ENCODE measurements around the gene SNX9.
"Not testable (repeated sequence)": the region's sequence is repeated elsewhere in the genome, so short reads cannot be mapped to it uniquely, and the experiment has no call there.

SNX9 gene

DNA sequence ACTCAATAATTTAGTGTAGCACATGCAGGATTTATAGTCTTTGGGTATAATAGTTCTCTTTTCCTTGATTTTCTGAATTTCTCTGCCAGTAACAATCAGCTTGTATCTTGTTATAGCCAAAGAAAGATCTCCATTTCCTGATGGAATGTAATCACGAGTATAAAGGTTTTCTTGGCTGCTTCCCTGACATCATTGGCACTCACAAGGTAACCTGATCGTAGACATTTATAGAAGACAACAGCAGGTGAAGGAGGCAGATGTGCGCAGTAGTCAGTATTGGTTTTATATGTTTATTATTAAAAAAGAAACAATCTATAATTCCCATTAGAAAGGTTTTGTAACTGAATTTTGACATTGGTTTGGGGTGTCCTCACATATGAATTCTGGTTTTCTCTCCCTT is 114.3 kb downstream of the SNX9 start:
- no peak for DNase-seq

- no peak for DNase-seq
Measured at GRCh38 chr6:157937916-157938315, 114.9 kb downstream of the SNX9 start.

DNA sequence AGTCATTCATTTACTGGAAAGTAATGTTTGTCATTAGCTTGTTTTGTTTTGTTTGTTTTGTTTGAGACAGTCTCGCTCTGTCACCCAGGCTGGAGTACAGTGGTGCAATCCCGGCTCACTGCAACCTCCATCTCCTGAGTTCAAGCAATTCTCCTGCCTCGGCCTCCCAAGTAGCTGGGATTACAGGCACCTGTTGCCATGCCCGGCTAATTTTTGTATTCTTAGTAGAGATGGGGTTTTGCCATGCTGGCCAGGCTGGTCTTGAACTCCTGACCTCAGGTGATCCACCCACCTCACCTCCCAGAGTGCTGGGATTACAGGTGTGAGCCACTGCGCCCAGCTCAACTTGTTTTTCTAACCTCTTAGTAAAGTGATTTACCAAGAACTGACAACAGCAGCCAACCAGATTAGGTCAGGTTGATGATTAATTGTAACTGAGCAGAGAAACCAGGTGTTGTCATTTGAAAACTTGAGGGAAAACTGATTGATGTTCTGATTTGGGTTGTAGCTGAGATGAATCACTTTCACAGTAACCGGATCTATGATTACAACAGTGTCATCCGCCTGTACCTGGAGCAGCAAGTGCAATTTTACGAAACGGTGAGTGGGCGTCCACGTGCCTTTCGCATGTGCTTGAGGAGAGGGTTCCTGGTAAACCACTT is 117.5 kb downstream of the SNX9 start:
- not testable (repeated sequence) for DNase-seq

DNA sequence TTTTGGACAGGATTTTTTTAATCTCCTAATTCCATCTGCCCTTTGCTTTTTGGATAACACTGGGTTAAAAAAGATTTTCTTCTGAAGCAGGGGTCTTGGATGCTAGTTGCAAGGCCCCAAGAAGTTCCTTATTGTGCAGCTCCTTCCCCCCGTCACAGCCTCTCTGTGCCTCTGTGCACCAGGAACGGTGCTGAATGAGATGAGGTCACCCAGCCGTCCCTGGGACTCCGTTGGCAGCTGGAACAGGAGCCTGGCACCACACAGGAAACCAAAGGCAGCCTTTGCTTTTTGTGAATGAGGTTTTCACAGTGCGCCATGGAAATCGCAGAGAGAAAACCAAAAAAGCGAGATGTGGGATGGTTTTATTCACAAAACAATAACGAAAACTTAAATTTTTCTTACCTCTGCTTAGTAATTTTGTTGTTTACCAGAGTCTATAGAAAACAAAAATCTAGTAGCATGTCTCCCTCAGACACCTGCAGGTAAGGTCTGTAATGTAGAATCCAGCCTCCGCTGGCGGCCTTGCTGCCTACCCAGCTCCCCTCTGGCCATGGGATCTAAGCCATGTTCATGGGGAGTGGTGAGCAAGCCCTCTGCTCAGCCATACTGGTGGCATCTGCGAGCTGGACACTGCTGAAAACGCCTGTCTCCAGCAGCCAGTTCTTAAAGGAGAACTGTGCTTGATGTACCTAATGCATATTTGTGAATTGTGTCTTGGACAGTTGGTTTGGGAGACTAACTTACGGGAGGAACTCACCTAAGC is 118.2 kb downstream of the SNX9 start:
- DNase-seq: no peak

GRCh38 chr6:157942351-157942750 is 119.3 kb downstream of the SNX9 start:
- no peak for DNase-seq

- no peak for DNase-seq
Measured at GRCh38 chr6:157943249-157943963, 120.4 kb downstream of the SNX9 start.

- no peak for DNase-seq
Measured at GRCh38 chr6:157943964-157944283, 120.9 kb downstream of the SNX9 start.

- DNase-seq: no peak
Measured at GRCh38 chr6:157944983-157945931, 122.2 kb downstream of the SNX9 start.

DNA sequence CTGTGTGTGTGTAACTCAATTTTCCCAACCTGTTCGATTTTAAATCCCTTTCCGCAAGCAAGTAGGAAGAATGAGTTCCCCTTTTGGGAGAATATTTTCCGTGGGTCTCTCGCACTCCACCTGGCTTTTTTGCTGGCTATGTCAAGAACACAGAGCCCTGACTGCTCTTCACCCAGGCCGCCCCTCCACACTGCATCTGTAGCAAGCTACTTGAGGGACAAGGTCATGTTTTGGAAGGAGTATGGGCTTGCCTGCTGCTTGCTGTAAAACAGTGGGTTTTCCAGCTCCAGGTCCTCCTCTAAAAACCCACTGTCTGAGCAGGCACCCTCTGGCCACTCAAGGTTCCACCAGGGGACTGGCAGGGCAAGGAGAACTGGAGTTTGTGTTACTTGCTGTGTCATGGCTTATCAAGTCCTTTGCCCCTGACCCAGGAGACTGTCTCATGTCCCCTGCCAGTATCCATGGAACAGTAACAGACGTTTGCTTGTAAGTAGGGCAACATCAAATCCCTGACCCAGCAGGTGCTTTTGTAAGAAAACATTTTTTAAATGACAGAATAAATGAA is 123.1 kb downstream of the SNX9 start:
- no peak for DNase-seq

DNA sequence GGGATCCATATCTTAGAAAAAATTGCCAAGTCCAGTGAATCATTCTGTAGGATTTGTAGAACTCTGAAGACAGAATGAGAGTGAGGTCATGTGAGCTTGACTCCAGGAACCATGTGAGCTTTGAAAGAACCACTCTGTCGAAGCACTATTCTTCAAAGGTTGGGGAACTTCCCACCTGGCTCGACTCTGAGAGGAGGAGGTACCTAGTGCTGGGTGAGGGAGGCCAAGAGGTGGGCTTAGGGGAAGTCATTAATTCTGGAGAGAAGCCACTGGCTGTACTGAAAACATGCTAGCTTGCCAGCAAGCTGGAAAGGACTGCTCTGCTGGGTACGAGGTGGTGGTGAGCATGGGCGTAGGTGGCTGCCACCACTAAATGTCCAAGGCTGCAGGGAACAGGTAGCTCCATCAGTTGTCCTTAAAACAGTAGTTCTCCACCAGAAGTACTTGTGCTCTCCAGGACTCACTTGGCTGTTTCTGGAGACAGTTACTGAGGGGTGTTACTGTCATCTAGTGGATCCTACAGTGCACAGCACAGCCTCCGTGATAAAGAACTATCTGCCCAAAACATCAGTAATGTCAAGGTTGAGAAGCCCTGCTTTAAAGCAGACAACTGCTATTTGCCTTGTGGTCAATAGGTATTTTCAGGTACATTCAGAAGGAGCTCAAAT is 124.0 kb downstream of the SNX9 start:
- no peak for DNase-seq

- DNase-seq: not testable (repeated sequence)
Measured at GRCh38 chr6:157950899-157951298, 127.9 kb downstream of the SNX9 start.

GRCh38 chr6:157951828-157952227 is 128.8 kb downstream of the SNX9 start:
- no peak for DNase-seq

DNA sequence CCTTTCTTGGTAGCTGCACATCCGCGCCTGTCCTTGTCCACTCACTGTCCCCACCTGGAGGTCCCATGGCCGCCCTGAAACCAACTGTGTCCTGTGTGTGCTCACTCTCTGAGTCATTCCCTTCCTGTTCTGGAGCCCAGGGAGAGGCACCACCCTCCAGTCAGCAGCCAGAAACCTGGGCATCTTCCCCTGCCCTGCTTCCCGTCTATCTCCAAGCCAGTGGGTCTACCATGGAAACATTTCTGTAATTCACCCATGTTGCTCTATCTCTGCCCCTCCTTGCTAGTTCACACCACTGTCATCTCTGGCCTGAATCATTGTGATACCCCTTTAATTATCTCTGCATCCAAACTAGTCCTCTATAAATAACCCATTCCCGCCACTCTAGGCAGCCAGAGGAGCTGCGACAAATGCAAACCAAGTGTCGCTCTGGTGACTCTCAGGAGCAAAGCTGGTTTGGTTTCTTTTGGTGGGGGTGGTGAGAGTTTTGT is 129.9 kb downstream of the SNX9 start:
- no peak for DNase-seq

DNA sequence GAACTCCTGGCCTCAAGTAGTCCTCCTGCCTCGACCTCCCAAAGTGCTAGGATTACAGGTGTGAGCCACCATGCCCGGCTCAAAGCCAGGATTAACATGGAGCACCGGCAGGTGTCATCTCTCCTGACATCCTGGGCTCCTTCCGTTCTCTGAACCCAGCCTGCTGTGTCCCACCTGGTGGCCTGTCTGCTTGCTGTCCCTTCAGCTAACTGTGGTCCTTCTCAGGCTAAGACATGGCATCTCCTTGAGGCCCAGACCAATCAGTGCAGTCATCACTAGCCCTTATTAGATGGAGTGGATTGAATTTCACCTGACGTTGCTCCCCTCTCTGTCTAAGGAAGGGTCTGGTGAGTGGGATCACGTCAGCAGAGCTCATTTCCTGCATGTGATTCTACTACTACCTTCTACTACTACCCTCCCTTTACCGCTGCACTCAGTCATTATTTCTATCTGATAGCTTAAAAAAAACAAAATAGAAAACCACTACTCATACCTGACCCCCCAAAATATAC is 130.6 kb downstream of the SNX9 start:
- no peak for DNase-seq

DNA sequence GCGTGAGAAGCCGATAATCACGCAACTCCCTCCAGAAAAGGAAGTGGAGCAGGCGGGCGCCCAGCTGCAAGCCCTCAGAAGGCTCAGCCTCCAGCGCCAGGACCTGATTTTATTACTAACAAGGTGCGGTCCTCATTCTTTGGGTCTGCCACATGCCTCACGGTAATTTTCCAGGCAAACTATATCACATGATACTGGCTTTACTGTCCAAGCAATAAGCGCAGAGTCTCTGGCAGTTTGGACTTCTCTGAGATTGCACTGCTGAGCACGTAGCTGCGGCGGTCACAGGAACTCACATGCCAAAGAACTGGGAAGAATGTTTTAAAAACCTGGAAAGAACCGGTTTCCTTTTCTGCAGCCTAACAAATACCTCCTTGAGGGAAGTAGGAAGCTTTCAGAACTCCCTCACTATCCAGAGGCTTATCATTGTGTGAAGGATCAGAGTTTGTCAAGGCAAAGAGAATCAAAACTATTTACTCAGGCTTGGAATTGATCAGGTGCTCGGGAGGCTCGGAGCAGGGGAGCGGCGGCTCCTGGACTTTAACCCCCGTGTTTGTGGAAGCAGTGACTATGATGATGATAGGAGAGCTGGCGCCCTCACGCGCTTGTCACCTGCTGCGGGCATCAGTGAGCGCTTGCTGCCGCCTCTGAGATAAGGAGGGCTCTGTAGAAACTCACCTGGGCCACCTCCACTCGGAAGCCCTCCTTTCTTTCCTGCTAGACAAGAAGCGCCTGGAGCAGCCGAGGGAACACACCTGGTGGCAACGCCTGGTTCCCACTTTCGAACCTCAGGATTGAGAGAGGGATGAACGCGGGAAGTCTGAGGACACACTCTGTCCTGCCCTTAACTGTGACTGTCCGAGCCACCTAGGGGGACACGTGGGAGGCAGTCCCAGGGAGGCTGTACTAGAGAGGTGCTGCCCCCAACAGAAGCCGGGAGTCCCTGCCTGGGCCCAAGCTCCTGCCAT is 131.4 kb downstream of the SNX9 start:
- no peak for DNase-seq

GRCh38 chr6:157955675-157956074 is 132.6 kb downstream of the SNX9 start:
- DNase-seq: no peak

DNA sequence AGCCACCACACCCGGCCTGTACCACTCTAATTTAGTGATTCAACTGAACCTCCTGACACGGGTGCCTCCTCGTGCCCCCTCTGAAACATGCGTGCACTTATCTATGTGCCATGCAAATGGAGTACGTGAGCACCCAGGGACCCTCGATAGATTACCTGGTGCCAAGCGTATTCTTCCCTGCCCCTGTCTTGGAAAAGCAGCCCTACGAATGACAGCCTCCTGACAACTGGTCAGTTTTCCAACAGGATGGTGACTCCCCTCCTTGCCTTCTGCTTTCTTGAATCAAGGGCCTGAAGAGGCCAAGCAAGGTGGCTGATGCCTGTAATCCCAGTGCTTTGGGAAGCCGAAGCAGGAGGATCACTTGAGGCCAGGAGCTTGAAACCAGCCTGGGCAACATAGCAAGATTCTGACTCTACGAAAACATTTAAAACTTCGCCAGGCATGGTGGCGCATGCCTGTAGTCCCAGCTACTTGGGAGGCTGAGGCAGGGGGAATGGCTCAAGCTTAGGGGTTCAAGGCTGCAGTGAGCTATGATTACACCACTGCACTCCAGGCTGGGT is 133.2 kb downstream of the SNX9 start:
- no peak for DNase-seq

- no peak for DNase-seq
Measured at GRCh38 chr6:157959451-157960227, 136.6 kb downstream of the SNX9 start.

- DNase-seq: no peak
Measured at GRCh38 chr6:157961153-157961831, 138.2 kb downstream of the SNX9 start.
